Activated CD8-positive, alpha-beta memory T cell treated with anti-CD3 and anti-CD28 coated beads, Interleukin-2, amount 50 U/mL, for 24 hours (primary cell): Measurements from ENCODE around the gene TNFSF8.

Experiments used
- DNase-seq: peaks from one replicate; pipeline ENCODE4 v3.0.0-alpha.2; 2020; ENCODE audit errors: extremely low read depth

TNFSF8 gene

DNA sequence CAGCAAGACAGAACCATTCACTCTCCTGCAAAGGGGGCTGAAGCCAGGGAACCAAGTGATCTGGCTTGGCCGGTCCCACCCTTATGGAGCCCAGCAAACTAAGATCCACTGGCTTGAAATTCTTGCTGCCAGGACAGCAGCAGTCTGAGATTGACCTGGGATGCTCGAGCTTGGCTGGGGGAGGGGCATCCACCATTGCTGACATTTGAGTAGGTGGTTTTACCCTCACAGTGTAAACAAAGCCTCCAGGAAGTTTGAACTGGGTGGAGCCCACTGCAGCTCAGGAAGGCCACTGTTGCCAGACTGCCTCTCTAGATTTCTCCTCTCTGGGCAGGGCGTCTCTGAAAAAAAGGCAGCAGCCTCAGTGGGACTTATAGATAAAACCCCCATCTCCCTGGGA is 60.5 kb downstream of the TNFSF8 start:
- no peak for DNase-seq

GRCh38 chr9:114869378-114869777 is 61.0 kb downstream of the TNFSF8 start:
- no peak for DNase-seq

DNA sequence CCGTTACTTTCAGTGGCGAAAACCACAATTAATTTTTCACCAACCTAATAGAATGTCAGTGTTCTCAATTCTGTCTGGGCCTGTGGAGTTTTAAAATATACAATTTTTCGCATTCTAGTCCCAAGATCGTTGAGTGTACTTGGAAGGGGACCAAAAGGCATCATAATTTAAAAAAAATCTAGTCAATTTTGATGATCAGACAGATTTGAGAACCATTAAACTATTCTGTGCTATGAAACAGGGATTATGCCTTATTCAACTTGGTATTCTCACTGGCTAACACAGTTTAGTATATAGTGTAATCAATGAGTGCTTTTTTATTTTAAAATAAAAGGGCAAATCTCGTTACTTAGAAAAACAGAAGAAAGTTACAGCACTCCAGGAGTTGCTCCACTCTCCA is 63.1 kb downstream of the TNFSF8 start:
- no peak for DNase-seq

GRCh38 chr9:114864471-114864870 is 65.9 kb downstream of the TNFSF8 start:
- no peak for DNase-seq

GRCh38 chr9:114861922-114862605 is 68.3 kb downstream of the TNFSF8 start:
- DNase-seq, result no peak

DNA sequence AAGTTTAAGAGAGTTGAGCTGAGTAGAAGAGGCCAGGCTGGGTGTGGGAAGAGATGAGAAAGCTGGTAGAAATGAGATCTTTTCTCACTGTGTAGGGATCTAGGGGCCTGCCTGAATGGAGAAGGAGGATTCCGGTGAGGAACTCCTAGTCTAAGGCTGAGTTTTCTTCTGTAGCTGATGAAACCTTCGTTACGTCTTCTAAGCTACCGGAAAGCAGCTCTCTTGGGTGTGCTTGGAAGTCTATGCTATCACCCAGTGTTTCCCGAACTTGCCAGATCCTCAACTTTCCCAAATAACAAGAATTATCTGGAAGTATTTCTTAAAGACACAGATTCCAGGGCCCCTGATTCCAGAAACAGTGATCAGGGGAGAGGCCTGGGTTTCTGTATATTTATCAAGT is 69.1 kb downstream of the TNFSF8 start:
- DNase-seq, result no peak

- no peak for DNase-seq
These were observed 70.2 kb downstream of the TNFSF8 start for GRCh38 chr9:114860187-114860586.

GRCh38 chr9:114856942-114857315 is 73.5 kb downstream of the TNFSF8 start:
- DNase-seq, result no peak

- no peak for DNase-seq
These were observed 74.0 kb downstream of the TNFSF8 start for GRCh38 chr9:114856215-114856941.

DNA sequence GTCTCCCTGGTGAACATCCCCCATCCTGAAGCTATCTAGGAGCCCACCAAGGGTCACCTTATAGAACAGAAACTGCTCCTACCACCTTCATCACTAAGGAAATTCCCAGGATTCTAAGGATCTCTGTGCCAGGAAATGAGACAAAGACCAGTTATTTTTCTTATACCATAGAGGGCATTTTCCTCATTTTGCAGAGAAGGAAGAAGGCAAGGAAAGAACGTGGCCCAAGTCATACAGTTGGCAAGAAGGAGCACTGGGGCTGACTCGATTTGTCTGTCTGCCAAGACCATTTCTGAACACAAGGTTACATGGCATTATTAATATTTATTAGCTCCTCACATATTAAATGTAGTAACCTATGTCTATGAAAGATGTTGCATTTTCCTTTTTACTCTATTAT is 74.9 kb downstream of the TNFSF8 start:
- no peak for DNase-seq

GRCh38 chr9:114854736-114855355 is 75.5 kb downstream of the TNFSF8 start:
- DNase-seq, result no peak

DNA sequence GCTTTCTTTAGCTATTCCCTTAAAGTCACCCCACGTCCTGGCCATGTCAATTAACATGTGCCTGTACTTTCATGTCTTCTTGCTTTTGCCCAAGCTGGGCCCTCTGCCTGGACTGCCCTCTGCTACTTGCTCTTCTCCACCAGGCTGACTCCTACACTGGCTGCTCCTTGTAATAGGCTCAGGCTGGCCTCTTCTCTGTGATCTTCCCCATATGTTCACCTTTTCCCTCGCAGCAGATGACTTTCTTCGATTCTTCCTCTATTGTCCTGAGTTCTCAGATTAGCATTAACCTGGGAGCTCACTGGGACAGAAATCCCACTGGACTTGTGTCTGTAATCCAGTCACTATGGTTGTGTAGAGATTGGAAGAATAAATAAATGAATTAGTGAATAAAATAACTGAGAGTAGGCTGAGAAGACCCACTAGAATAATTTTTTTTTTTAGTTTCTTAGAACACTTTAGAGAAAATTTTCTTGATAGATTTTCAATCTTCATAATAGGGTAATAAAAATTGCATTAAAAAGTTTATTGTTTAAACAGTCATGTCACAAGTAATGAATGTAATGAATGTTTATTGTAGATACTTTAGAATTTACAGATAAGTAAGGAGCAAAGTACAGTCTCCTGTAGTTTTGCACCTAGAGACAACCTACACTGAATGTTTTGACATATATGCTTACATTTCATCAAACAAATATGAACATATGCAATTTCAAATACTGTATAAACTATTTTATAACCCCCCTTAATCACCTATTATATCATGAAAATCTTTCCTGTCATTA is 77.1 kb downstream of the TNFSF8 start:
- DNase-seq, result no peak

DNA sequence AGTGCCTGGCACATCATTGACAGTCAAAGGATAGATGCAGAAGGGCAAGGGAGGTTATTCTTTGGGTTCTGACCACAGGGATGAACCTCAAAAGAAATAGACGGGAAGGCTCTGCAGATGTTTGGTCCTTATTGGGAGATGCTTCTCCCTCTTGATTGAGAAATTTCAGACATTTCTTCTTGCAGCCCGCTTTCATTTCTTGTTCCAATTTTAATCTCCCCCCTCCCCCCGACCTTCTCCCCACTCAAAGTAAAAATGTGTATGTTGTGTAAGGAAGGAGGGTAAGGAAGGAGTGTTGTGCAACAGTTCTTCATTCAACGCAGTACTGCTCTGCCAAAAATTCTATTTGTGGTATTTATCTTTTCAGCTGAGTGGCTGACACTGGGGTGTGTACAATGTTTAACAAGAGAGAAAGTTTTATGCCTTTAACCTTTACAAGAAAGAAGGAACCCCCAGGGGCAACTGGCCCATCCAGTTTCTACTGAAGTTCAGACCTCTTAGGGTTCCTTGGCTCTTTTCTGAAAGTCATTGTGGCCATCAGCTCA is 78.3 kb downstream of the TNFSF8 start:
- no peak for DNase-seq

- no peak for DNase-seq
These were observed 79.1 kb downstream of the TNFSF8 start for GRCh38 chr9:114851306-114851705.
